Mesenteric fat pad (tissue), 1 donor: Measurements from ENCODE around the gene MAPK1IP1L. TPM values are rescaled to one million over a fixed set of nuclear protein-coding genes. Genes with fewer than 3 reads are reported as not detected.
A peak's percentile ranks its signal among the peaks of the same experiment; 100 is the strongest.
"Not testable (repeated sequence)": the region's sequence is repeated elsewhere in the genome, so short reads cannot be mapped to it uniquely, and the experiment has no call there.

ENCODE experiments used
- DNase-seq: peaks from one replicate; pipeline ENCODE4 v3.0.0-alpha.2; 2020; ENCODE audit warnings: low spot score
- total RNA-seq: library from RNA; stranded (reverse); fragmentation: NEBNext Ultra II Directional; extraction: Animal tissue kit (Norgen Biotek cat#: 25700); gene quantifications from one replicate; pipeline ENCODE4 v1.2.1, GENCODE V29; 2021
- donor health status: DM: yes; HTN: yes; CAD: no.

The MAPK1IP1L gene
- total RNA-seq, 1 donor from 2014 or later, result 89.6 TPM

- DNase-seq, result no peak
Measured at GRCh38 chr14:55053500-55053899, 2.1 kb downstream of the MAPK1IP1L start.

- no peak for DNase-seq
Measured at GRCh38 chr14:55054098-55054497, 2.7 kb downstream of the MAPK1IP1L start.

DNA sequence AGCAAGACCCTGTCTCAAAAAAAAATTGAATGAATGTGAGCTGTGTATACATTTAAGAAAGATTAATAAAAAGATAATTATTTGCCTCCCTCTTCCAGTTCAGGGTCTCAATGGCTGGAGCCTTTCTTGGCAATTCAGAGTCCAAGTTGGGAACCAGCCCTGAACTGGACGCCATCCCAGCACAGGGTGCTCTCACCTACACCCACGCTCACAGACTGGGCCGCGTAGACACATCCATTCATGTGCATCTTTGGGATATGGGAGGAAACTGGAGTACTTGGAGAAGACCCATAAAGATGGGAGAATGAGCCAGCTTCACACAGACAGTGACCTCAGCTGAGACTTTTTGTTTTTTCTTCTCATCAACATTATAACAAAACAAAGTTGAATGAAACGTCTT, 6.5 kb downstream of the MAPK1IP1L start:
- no peak for DNase-seq

GRCh38 chr14:55059333-55059732, 7.9 kb downstream of the MAPK1IP1L start:
- DNase-seq, result no peak

DNA sequence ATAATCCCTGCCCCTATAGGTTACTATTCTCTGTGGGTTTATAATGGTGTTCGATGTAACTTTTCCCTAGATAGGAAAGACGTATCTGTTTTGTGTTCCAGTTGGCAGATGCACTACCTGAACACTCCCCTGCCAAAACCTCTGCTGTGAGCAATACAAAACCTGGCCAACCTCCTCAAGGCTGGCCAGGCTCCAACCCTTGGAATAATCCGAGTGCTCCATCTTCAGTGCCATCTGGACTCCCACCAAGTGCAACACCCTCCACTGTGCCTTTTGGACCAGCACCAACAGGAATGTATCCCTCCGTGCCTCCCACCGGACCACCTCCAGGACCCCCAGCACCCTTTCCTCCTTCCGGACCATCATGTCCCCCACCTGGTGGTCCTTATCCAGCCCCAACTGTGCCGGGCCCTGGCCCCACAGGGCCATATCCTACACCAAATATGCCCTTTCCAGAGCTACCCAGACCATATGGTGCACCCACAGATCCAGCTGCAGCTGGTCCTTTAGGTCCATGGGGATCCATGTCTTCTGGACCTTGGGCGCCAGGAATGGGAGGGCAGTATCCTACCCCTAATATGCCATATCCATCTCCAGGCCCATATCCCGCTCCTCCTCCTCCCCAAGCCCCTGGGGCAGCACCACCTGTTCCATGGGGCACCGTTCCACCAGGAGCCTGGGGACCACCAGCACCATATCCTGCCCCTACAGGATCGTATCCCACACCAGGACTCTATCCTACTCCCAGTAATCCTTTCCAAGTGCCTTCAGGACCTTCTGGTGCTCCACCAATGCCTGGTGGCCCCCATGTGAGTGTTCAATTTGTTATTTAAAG, 11.3 kb downstream of the MAPK1IP1L start:
- no peak for DNase-seq

DNA sequence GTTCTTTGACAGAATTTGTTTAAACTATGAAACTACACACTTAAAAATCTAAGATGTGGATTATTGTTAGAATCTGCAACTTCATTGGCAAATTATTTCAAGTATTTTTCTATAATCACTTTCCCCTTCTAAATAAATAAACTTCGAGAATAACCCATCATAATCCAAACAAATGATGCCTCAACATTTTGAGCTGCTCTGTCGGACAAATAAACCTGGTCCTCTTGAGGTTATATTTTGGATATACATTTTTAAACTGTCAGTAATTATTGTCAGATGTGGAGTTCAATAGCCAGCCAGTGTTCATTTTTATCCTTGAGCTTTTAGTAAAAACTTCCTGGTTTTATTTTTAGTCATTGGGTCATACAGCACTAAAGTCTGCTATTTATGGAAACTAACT, 13.4 kb downstream of the MAPK1IP1L start:
- DNase-seq, result not testable (repeated sequence)

DNA sequence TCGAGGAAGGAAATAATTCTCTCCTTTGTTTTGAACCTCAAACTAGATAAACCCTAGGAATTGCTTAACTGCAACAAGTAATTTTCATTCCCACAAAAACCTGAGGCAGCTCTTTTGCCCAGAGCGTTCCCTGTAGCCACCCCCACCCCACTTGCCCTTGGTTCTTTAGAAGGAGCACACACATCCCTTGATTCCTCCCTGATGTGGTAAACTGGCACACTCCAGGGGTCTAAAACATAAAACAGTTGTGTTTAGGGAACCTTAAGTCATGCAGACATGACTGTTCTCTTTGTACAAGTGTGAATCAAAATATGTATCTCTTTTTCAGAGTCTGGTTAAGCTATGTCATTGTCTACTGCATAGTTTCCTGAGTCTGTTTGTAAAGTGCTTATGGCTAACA, 14.0 kb downstream of the MAPK1IP1L start:
- no peak for DNase-seq

DNA sequence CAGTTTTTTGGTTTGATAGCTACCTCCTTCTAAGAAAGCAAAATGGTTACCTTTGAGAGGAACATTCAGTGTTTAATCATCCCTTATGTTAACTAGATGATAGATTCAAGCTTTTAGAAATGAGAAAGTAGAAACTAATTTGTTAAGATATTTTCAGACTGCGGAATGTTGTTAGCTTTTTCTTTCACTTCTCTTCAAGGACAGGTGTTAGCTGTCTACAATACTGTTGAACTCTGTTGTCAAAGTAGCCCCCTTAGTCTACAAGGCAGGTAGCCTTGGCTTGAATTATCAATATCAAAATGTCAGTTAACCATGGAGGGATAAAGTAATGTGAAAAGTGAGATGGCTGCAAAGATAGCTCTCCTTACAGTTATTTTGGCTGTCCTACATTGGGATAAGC, 14.8 kb downstream of the MAPK1IP1L start:
- no peak for DNase-seq

- no peak for DNase-seq
Measured at GRCh38 chr14:55070981-55071411, 19.5 kb downstream of the MAPK1IP1L start.

DNA sequence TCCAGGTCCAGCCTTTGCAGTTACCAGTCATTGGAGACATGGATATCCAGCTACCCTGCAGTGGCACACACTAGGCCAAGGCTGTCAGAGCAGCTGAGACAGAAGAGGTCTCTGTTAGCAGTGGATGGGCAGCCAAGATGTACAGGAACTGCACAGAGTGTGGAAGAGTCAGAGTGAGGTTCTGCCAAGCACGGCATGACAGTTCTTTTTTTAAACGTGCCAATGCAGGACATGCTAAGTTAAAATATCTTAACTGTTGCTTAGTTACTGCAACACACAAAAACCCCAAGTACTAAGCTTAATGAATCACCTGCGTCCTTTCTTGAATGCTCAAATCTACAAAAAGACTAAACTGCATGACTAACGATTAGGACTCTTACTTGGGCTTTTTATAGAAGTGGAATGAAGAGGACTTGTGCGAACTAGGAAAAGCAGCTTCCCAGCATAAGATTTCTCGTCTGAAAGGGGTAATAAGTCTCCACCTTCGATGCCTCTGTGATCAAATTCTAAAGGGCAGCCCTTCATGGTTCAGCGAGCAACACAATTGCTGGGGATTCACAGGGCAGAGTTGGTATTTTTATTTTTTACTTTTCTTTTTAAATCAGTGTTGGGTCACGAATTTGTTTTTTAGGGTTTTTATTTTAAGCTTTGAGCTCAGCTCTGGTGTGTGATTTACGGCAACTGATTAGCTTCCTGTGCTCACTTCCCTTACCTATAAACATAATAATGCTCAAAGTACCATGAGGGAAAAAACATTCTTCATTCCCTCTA, 20.6 kb downstream of the MAPK1IP1L start:
- no peak for DNase-seq

DNA sequence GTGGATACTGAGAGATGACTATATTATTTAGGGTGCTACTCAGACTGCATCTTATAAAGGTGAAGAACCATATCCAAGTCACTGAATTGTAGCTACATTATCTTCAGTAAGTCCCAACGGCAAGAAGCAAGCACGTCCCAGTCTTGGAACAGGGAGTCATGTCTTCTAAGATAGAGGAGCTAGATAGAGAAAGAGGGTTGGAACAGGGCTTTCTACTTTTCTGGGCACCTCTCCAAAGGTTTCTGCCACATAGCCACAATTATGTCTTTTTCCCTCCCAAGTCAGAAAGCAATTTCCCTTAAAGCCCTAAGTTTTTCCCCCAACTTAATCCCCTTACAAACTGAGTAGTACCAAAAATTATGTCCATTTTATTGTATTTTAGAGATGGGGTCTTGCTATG, 22.4 kb downstream of the MAPK1IP1L start:
- DNase-seq, result no peak

GRCh38 chr14:55074662-55075061, 23.2 kb downstream of the MAPK1IP1L start:
- DNase-seq, result no peak

DNA sequence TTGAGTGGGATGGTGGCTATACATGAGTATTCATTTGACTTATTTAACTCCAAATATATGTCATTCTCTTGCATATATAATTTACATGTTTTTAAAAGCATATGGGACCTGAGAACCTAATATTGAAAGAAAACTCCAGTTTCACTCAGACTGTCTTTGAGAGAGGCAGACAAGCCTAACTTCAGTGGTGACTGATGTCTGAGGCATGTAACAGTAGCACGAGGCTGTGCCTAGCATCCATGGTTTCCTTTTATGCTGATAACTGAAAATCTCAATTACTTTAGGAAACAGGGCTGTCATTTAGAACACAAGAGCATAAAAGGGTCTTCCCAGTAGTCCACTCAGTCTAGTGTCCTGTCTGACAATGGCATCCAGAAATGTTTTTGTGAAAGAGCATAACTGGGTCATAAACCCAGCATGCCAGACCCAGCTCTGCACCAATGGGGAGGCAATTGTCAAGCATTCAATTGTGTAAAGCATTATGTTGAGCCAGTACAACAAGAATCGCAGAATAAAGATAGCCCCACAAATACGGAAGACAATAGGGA, 24.3 kb downstream of the MAPK1IP1L start:
- no peak for DNase-seq

- no peak for DNase-seq
Measured at GRCh38 chr14:55077170-55078151, 26.0 kb downstream of the MAPK1IP1L start.

- DNase-seq, result not testable (repeated sequence)
Measured at GRCh38 chr14:55079961-55080360, 28.5 kb downstream of the MAPK1IP1L start.

DNA sequence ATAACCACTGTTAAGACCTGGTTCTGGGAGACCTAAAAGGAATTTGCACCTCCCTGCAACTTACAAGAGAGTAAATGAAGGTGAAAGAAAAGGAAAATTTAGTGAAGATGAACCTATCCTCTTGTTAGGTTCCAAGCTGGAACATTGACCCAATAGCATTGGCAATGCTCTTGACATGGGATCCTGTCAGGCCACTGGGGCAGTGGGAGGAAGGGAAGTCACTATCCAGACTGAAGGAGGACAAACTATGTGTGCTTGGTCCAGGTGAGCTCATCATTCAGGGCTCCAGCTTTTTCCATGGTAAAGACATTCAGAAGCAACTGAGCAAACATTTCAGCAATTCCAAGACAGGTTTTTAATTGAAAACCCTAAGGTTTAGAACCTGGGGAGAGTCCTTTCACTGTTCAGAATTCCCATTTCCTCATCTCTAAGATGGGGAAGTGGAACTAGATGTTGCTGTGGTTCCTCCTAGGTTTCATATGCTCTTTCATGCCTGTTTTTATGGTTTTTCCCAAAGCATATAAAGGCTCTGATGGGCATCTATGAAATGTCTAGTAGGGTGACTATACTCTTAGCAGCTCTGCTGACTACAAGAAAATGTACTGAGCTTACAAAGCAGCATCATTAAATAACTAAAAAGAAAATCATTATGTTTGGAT, 33.1 kb downstream of the MAPK1IP1L start:
- no peak for DNase-seq

DNA sequence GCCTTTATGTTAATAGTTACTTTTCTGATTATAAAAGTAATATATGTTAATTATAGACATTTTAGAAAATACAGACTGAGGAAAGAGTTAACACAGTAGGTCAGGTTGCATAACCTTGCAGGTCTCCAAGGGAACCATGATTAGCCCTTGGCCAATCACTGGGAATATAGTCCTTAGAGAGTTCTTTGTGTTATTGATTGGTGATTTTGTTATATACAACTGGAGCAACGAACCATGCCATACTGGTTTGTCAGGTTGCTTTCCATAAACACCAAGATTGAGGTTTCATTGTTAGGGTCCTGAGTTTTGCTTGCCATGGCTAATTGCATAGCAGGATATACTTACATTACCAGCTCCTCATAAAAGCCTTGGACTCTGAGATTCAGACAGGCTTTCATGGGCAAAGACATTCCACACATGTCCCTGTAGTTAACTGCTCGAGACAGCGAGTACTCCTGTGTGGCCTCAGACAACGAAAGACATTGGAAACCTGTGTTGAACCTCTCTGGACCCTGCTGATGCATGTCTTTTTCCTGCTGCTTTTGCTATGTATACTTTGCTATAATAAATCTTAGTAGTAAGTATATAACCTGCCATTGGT, 33.7 kb downstream of the MAPK1IP1L start:
- DNase-seq, result no peak

DNA sequence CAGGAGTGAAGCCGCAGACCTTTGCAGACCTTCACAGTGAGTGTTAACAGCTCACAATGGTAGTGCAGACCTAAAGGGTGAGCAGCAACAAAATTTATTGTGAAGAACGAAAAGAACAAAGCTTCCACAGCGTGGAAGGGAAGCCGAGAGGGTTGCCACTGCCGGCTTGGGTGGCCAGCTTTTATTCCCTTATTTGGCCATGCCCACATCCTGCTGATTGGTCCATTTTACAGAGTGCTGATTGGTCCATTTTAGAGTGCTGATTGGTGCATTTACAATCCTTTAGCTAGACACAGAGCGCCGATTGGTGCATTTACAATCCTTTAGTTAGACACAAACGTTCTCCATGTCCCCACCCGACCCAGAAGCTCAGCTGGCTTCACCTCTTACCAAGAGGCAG, 35.5 kb downstream of the MAPK1IP1L start:
- DNase-seq, result no peak

- no peak for DNase-seq
Measured at GRCh38 chr14:55088356-55088755, 36.9 kb downstream of the MAPK1IP1L start.

- DNase-seq, result peak; percentile 20
Measured at GRCh38 chr14:55092341-55092740, 40.9 kb downstream of the MAPK1IP1L start.
